KOPT-K1 (cell line): Measurements from ENCODE around the gene DRD3.

Source experiments
- H3K27ac ChIP-seq: fragments of 200-600 bp; sonication (generic); 2 replicates; pipeline ENCODE4 v1.5.1; 2016; ENCODE audit warnings: antibody characterized with exemption, mild to moderate bottlenecking, low read depth, low read length; ENCODE audit not compliant: poor library complexity, severe bottlenecking
- H3K36me3 ChIP-seq: fragments of 200-600 bp; sonication (generic); 2 replicates; pipeline ENCODE4 v1.5.1; 2017; ENCODE audit warnings: antibody characterized with exemption, mild to moderate bottlenecking, low read length, moderate library complexity; ENCODE audit not compliant: insufficient read depth
- H3K9me3 ChIP-seq: fragments of 200-600 bp; sonication (generic); 2 replicates; pipeline ENCODE4 v1.5.1; 2017; ENCODE audit warnings: antibody characterized with exemption, low read length, mild to moderate bottlenecking; ENCODE audit not compliant: insufficient read depth, poor library complexity, severe bottlenecking

Gene DRD3

DNA sequence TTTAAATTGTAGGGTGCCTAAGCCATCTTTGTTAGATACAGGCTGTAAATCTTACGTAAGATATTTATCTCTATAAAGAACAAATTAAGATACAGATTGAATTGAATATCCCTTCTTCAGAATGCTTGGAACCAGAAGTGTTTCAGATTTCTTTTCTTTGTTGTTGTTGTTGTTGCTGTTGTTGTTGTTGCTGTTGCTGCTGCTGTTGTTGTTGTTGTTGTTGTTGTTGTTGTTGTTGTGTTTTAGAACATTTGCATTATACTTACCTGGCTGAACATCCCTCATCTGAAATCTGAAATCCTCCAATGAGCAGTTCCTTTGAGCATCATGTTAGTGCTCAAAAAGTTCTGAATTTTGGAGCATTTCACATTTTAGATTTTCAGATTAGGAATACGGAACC lies 95.7 kb downstream of the DRD3 start:
- Histone ChIP-seq H3K36me3 (peaks cover 100% of the 10 kb centered on the region), H3K9me3 (no peaks in the 10 kb centered on the region), H3K27ac (no peak overlapping the region)

DNA sequence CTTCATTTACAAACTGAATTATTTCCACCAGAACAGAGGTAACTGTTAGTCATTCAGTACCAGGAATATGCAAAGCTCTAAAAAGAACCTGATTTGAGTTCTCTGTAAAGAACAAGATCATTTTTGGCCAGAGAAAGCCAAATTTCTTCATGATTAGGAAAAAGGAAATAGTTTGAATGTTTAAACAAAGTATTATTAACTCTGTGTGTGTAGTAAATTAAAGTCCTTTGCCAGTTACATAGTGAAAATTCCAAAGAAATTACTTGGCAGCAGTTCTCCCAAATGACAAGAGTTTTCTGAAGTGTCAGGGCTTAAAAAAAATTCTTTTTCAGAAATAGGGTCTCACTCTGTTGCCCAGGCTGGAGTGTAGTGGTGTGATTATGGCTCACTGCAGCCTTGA lies 97.8 kb downstream of the DRD3 start:
- Histone ChIP-seq H3K27ac (no peak overlapping the region), H3K9me3 (no peaks in the 10 kb centered on the region), H3K36me3 (peaks cover 100% of the 10 kb centered on the region)

DNA sequence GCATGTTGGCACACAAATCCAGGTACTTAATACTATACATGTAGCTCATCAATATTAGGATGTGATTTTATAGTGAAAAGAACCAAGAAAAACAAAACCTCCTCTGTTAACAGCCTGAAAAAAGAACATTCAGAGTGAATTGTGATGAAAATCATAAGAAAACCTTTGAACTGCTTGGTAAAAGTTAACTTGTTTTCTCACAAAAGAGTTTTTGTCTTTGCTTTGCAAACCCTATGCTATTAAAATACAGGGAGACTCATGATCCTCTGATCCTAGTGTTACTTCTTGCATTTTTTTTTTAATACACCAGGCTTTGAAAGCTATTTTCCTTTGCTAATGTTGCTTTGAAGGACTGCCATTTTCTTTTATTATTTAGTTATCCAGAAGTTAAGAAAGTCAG lies 98.7 kb downstream of the DRD3 start:
- H3K27ac ChIP-seq = no peak overlapping the region
- H3K36me3 ChIP-seq = peaks cover 100% of the 10 kb centered on the region
- no peaks in the 10 kb centered on the region for H3K9me3 ChIP-seq

DNA sequence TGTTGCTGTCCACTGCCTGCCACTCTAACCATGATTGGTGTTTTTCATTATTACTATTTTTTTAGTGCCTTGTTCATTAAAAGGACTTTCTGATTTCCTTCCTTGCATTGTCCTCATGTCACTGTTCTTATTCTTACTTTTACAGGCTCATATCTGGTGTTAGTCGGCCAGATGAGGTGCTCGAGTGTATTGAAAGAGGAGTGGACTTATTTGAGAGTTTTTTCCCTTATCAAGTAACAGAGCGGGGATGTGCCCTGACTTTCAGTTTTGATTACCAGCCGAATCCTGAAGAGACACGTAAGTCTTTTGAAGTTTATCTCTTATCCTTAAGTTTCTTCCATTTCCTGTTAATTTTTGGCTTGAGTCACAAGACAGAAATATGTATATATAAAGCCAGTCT lies 99.1 kb downstream of the DRD3 start:
- H3K36me3 ChIP-seq = peaks cover 100% of the 10 kb centered on the region
- H3K27ac ChIP-seq = no peak overlapping the region
- H3K9me3 ChIP-seq = no peaks in the 10 kb centered on the region

DNA sequence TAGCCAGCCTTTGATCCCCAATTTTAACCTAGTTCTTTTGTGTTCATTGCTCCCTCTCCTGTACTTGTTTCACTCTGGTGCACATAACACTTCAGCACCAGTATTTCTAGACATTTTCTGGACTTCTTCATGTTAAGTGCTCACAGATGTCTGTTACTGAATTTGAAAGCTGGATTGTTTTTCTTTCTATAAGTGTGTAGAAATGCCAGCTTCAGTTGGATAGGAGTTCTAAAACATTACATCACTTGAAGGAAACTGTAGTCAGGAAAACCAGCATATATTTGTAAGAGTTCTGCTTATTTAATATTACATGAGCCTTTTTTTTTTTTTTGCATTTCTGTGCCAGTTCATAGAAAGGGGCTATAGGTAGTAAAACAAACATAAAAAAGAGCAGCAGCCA lies 100.7 kb downstream of the DRD3 start:
- no peak overlapping the region for H3K27ac ChIP-seq
- H3K9me3 ChIP-seq = no peaks in the 10 kb centered on the region
- peaks cover 100% of the 10 kb centered on the region for H3K36me3 ChIP-seq
